Activated CD4-positive, alpha-beta T cell treated with anti-CD3 and anti-CD28 coated beads, Interleukin-2, Interleukin-4, amounts not matched to agents 100 ng/mL and 50 ng/mL, durations not matched to agents 16 hours and 8 hours (primary cell): ENCODE measurements around the gene FAHD2B.
"Not testable (repeated sequence)": the region's sequence is repeated elsewhere in the genome, so short reads cannot be mapped to it uniquely, and the experiment has no call there.

ENCODE experiments used
- DNase-seq: peaks from one replicate; pipeline ENCODE4 v3.0.0-alpha.2; 2020; ENCODE audit warnings: low spot score

Gene FAHD2B

DNA sequence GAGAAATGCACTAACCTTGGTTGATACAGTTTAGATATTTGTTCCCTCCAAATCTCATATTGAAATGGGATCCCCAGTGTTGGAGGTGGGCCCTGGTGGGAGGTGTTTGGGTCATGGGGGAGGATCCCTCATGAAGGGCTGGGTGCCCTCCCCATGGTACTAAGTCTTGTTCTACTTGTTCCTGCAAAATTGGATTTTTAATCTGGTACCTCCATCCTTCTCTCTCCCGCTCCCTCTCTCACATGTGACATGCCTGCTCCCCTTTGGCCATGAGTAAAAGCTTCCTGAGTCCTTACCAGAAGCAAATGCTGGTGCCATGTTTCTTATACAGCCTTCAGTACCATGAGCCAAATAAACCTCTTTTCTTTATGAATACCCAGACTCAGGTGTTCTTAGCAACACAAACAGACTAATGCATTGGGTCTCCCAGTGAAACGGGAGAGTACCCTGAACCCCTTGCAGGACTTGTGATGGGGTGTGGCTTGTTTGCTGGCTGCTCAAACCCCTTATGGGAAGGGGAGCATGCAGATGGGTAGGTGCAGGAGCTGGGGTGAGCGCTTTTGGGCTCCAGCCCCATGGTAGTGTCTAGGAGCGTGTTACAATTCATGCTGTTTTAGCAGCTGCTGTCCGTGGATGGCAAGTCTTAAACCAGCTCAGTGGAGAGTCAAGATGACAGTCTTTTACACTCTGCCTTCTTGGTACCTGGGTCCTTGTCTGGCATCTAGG is 27.2 kb downstream of the FAHD2B start:
- DNase-seq, result no peak

DNA sequence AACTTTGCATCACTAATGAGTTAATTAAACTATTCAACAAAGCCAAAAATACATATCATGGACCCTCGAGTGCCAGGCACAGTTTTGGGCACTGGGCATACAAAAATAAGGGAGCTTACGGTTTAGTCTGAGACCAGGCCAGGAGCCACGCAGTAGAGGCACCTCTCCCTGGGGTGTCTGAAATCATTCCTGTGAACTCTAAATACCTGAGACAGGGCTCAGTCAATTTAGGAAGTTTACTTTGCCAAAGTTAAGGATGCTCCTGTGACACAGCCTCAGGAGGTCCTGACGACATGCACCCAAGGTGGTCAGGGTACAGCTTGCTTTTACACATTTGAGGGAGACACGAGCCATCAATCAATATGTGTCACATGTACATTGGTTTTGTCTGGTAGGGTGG is 28.7 kb downstream of the FAHD2B start:
- DNase-seq, result not testable (repeated sequence)

DNA sequence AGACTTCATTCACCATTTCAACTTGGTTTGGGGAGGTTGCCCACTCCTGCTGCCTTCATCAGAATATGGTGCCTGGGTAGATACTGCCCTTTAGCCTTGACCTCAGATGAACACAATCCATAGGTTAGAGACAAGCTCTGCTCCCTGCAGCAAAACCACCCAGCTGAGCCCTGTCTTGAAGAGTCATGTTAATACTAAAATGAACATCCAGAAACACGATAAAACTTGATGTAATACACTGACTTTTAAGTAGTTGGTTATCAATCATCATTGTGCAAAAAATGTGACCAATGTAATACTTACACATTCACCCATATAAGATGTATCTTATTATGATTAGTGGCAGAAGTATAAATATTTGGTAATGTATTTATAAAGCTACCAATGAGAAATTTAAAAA is 32.7 kb downstream of the FAHD2B start:
- not testable (repeated sequence) for DNase-seq

DNA sequence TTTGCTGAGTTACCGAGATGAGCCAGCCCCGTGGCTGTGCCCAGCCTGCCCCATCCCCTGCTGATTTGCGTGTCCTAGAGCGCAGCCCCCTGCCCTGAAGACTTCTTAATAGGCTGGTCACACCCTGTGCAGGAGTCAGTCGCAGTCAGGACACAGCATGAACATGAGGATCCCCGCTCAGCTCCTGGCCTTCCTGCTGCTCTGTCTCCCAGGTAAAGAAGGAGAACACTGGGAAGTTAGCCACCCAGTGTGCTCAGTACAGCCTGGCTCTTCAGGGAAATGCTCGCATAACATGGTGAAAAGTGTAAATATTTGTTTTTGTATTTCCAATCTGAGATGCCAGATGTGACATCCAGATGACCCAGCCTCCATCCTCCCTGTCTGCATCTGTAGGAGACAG is 34.9 kb downstream of the FAHD2B start:
- DNase-seq, result not testable (repeated sequence)

DNA sequence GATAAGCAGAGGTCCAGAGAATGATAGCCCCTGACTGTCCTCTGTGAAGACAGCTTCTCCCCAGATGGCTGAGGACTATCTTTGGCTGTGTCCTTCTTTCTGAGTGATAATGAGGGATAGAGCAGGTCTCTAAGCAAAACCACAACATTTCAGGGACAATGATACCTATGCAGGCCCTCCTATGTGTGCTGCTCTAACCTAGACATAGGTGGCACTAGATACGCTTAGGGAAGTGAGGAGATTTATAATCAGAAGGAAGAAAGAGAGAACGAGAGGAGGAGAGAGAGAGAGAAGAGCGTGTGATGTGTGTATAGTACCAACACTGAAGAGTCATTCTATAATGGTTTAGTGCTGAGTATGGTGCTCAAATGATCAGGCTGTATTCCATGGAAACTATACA is 38.5 kb downstream of the FAHD2B start:
- DNase-seq, result not testable (repeated sequence)

DNA sequence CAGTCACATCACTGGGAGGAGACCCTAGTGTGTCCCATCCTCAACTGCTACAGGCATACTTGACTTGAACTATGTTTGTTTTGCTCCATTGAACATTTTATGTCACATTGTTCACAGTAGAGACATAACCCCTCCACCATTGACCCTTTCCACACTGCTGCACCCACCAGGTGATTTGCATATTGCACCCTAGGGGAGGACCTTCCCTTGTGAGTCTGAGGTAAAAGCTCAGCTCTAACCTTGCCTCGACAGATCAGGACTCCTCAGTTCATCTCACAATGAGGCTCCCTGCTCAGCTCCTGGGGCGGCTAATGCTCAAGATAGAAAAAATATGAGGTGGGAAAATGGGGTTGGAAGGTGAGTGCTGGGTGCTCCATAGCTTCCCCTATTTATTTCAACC is 44.6 kb downstream of the FAHD2B start:
- not testable (repeated sequence) for DNase-seq

DNA sequence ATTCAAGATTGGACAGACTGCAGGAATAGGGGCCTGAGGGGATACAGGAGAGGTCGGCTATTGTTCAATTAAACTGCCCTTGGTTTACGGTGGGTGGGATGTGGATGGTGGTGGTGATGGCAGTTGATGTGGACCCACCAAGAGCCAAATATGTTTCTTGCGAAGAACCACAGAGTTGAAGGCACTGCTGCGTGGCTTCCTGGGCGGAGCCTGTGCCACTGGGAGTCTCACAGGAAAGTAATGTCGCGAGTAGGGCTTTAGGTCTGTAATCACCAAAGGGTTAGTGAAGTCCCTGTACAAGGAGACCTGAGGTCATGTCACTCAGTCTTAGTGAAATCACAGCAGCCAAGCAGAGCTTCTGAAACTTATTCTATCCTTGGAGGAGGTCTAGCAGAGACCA is 46.2 kb downstream of the FAHD2B start:
- not testable (repeated sequence) for DNase-seq

DNA sequence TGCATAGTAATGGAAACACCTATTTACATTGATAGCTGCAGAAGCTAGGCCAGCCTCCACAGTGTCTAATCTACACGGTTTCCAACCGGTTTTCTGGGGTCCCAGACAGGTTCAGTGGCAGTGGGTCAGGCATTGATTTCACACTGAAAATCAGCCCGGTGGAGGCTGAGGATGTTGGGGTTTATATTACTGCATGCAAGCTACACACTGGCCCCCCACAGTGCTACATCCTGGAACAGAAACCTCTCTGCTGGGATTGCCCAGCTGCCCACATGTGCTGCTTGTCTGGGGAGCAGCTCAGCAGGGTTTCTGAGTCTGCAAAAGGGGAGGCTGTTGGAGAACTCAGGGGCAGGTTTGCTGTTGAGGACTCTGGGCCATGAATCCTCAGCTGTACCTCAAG is 48.0 kb downstream of the FAHD2B start:
- DNase-seq, result not testable (repeated sequence)

DNA sequence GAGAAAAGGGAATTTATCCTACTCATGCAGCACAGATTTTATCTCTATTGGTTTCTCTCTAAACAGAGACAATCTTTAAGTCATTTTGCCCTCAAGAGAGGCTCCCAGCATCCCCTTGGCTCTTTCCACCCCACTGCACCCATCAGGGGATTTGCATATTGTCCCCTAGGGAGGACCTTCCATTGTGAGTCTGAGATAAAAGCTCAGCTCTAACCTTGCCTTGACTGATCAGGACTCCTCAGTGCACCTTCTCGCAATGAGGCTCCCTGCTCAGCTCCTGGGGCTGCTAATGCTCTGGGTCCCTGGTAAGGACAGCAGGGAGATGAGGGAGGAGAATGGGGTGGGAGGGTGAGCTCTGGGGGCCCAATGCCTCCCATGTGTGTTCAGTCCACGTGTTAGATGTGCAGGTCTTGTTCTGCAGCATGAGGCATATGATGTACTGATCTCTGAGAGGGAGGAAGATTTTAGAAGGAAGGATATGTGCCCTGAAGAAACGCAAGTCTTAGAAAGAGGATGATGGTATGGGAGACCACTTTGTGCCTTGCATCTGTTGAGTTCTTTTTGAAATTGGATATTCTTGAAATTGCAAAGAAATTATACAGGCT is 48.7 kb downstream of the FAHD2B start:
- not testable (repeated sequence) for DNase-seq
